HG03139 (cell line): Measurements from ENCODE around the gene COA5.

Source experiments
- ATAC-seq: cut with Tn5 transposase; IDR thresholded peaks from one replicate; pipeline ENCODE4 v1.9.1; 2021; ENCODE audit not compliant: unreplicated experiment

Gene COA5

GRCh38 chr2:98572676-98573075 is 35.6 kb downstream of the COA5 start:
- no peak for ATAC-seq

- no peak for ATAC-seq
Observed at GRCh38 chr2:98572211-98572610, 36.1 kb downstream of the COA5 start.

GRCh38 chr2:98571796-98572195 is 36.5 kb downstream of the COA5 start:
- ATAC-seq, result no peak

- ATAC-seq, result no peak
Observed at GRCh38 chr2:98571121-98571701, 37.1 kb downstream of the COA5 start.

- ATAC-seq, result no peak
Observed at GRCh38 chr2:98570356-98570755, 38.0 kb downstream of the COA5 start.

- no peak for ATAC-seq
Observed at GRCh38 chr2:98569915-98570314, 38.4 kb downstream of the COA5 start.

- ATAC-seq, result no peak
Observed at GRCh38 chr2:98569197-98569793, 39.0 kb downstream of the COA5 start.

- ATAC-seq, result no peak
Observed at GRCh38 chr2:98568161-98568956, 40.0 kb downstream of the COA5 start.

GRCh38 chr2:98565941-98566340 is 42.4 kb downstream of the COA5 start:
- ATAC-seq, result no peak

- ATAC-seq, result no peak
Observed at GRCh38 chr2:98565286-98565860, 42.9 kb downstream of the COA5 start.

GRCh38 chr2:98564541-98565132 is 43.7 kb downstream of the COA5 start:
- ATAC-seq, result no peak

GRCh38 chr2:98563394-98563793 is 44.9 kb downstream of the COA5 start:
- no peak for ATAC-seq

GRCh38 chr2:98561902-98562695 is 46.2 kb downstream of the COA5 start:
- ATAC-seq, result no peak

GRCh38 chr2:98561018-98561417 is 47.3 kb downstream of the COA5 start:
- no peak for ATAC-seq

- no peak for ATAC-seq
Observed at GRCh38 chr2:98560256-98560771, 48.0 kb downstream of the COA5 start.

GRCh38 chr2:98559581-98559980 is 48.7 kb downstream of the COA5 start:
- no peak for ATAC-seq

GRCh38 chr2:98558852-98559530 is 49.3 kb downstream of the COA5 start:
- ATAC-seq, result no peak

GRCh38 chr2:98556344-98557033 is 51.8 kb downstream of the COA5 start:
- no peak for ATAC-seq

GRCh38 chr2:98555696-98556095 is 52.6 kb downstream of the COA5 start:
- ATAC-seq, result no peak
